A375 (cell line): ENCODE data around the gene TCF23. TPM values are rescaled to one million over a fixed set of nuclear protein-coding genes. Genes with fewer than 3 reads are reported as not detected.

Experiments used
- total RNA-seq: library from RNA; depleted of rRNA; stranded (reverse); fragments of >200 nt; shearing (Covaris generic); gene quantifications from 2 replicates; pipeline ENCODE4 v1.2.3, GENCODE V29; 2014; rRNA removed

TCF23 gene
- not detected in 2 replicates for total RNA-seq

GRCh38 chr2:27148801-27149439, at the start of gene TCF23:
Gene TCF23, plus strand, starts transcription at chr2:27149004. Its CDS starts 130 bp downstream, at chr2:27149134.

GRCh38 chr2:27118525-27119329, 30.1 kb upstream of the TCF23 start, which contains the start of gene CGREF1:
Gene CGREF1, minus strand, starts transcription at chr2:27119128. Its CDS starts 14,762 bp downstream, at chr2:27104366.

GRCh38 chr2:27123302-27124150, 25.3 kb upstream of the TCF23 start, which contains the start of gene ABHD1:
Gene ABHD1, plus strand, starts transcription at chr2:27123815. Its CDS starts 134 bp downstream, at chr2:27123949.

GRCh38 chr2:27133905-27134780, 14.7 kb upstream of the TCF23 start, which contains the start of gene PREB:
Gene PREB, minus strand, starts transcription at chr2:27134636. Its CDS starts 215 bp downstream, at chr2:27134421.

GRCh38 chr2:27139310-27139709, 9.5 kb upstream of the TCF23 start, which contains the start of gene PRR30:
Gene PRR30, minus strand, starts transcription at chr2:27139410. Its CDS starts 1,081 bp downstream, at chr2:27138329.

Other genes with a start within 250 kb of the TCF23 start
- gene MAPRE3, start 178.4 kb upstream of the TCF23 start, total RNA-seq, result 7.2 and 8.4 TPM in 2 replicates
- 38.3 and 48.0 TPM in 2 replicates for gene TMEM214, start 116.0 kb upstream of the TCF23 start, total RNA-seq
- 22.2 and 25.4 TPM in 2 replicates for gene AGBL5, start 97.3 kb upstream of the TCF23 start, total RNA-seq
- 146 and 169 TPM in 2 replicates for gene OST4, start 77.3 kb upstream of the TCF23 start, total RNA-seq
- gene EMILIN1, start 70.4 kb upstream of the TCF23 start, total RNA-seq, result 88.5 and 90.6 TPM in 2 replicates
- gene KHK, start 62.2 kb upstream of the TCF23 start, total RNA-seq, result 4.5 and 6.0 TPM in 2 replicates
- 19.0 and 23.2 TPM in 2 replicates for gene CGREF1, start 29.9 kb upstream of the TCF23 start, total RNA-seq
- gene ABHD1, start 25.2 kb upstream of the TCF23 start, total RNA-seq, result 0.30 and 0.53 TPM in 2 replicates
- gene PREB, start 14.4 kb upstream of the TCF23 start, total RNA-seq, result 53.7 and 60.9 TPM in 2 replicates
- gene PRR30, start 9.6 kb upstream of the TCF23 start, total RNA-seq, result not detected in 2 replicates
- 107 and 130 TPM in 2 replicates for gene ATRAID, start 63.0 kb downstream of the TCF23 start, total RNA-seq
- 44.8 and 48.4 TPM in 2 replicates for gene SLC5A6, start 63.3 kb downstream of the TCF23 start, total RNA-seq
- gene CAD, start 68.4 kb downstream of the TCF23 start, total RNA-seq, result 57.4 and 66.2 TPM in 2 replicates
- gene SLC30A3, start 114.0 kb downstream of the TCF23 start, total RNA-seq, result 0.66 and 1.2 TPM in 2 replicates
- not detected in 2 replicates for gene DNAJC5G, start 126.4 kb downstream of the TCF23 start, total RNA-seq
- 0.05 TPM in 1 of 2 replicates, not detected in the other for gene TRIM54, start 133.4 kb downstream of the TCF23 start, total RNA-seq
- 6.6 and 9.2 TPM in 2 replicates for gene UCN, start 159.4 kb downstream of the TCF23 start, total RNA-seq
- gene MPV17, start 174.1 kb downstream of the TCF23 start, total RNA-seq, result 89.7 and 100 TPM in 2 replicates
- 55.7 and 61.9 TPM in 2 replicates for gene GTF3C2, start 207.8 kb downstream of the TCF23 start, total RNA-seq
- gene EIF2B4, start 221.3 kb downstream of the TCF23 start, total RNA-seq, result 33.2 and 38.4 TPM in 2 replicates
- 119 and 144 TPM in 2 replicates for gene SNX17, start 221.6 kb downstream of the TCF23 start, total RNA-seq
- gene ZNF513, start 231.7 kb downstream of the TCF23 start, total RNA-seq, result 22.8 and 24.3 TPM in 2 replicates